H1 (cell line): Measurements from ENCODE around the gene S100A8. TPM values are rescaled to one million over a fixed set of nuclear protein-coding genes. Genes with fewer than 3 reads are reported as not detected.

Experiments
- CEBPB ChIP-seq: IDR thresholded peaks from 2 replicates; pipeline ENCODE4 v1.6.1; 2012; ENCODE audit warnings: low read depth, low read length
- CHD7 ChIP-seq: fragments of 300-600 bp; sonication (generic); IDR thresholded peaks from 2 replicates; pipeline ENCODE4 v1.7.1; 2012; ENCODE audit warnings: low read length, moderate library complexity, mild to moderate bottlenecking, inconsistent platforms; ENCODE audit not compliant: insufficient replicate concordance
- KDM4A ChIP-seq: IDR thresholded peaks from one replicate; pipeline ENCODE4 v1.7.1; 2012; ENCODE audit warnings: low read depth, mild to moderate bottlenecking, moderate library complexity, low read length, inconsistent platforms; ENCODE audit not compliant: severe bottlenecking
- ZNF274 ChIP-seq: IDR thresholded peaks from 2 replicates; pipeline ENCODE4 v1.7.0; 2012; ENCODE audit warnings: low read length, borderline replicate concordance; ENCODE audit errors: extremely low read depth
- polyA plus RNA-seq, 7 experiments: library from polyadenylated mRNA; depleted of rRNA in 3 of 7; stranded (reverse) in 5 of 7; unstranded in 2 of 7; fragments of >200 nt in 5 of 7; fragments of 200-250 nt in 2 of 7; gene quantifications; 1 replicate in 5 of 7; 2 replicates in 1 of 7; 4 replicates in 1 of 7; pipeline versions ENCODE4 v1.2.1 to v1.2.3, GENCODE V29; 2011 to 2013; ENCODE audit warnings: missing spikeins in 2 of 7, mixed read lengths in 2 of 7
- total RNA-seq: library from RNA; stranded (reverse); fragmentation: NEBNext Ultra II Directional; extraction: Animal tissue kit (Norgen Biotek cat#: 25700); gene quantifications from 2 replicates; pipeline ENCODE4 v1.2.1, GENCODE V29; 2021

Gene S100A8
- total and polyA plus RNA-seq, 2 of the 8 experiments (the other 6 are each of a cell fraction or from before 2014, with no cell fraction given) = not detected

GRCh38 chr1:153344718-153345025, 46.2 kb downstream of the S100A8 start (continued):
- TF ChIP-seq CHD7 (no peak), KDM4A (no peak), ZNF274 (no peak), CEBPB (no peak)
